Endothelial cell (in vitro differentiated cells): ENCODE data around the gene CEP170B. TPM values are rescaled to one million over a fixed set of nuclear protein-coding genes. Genes with fewer than 3 reads are reported as not detected.
"Not testable (repeated sequence)": the region's sequence is repeated elsewhere in the genome, so short reads cannot be mapped to it uniquely, and the experiment has no call there.

ENCODE experiments used
- DNase-seq: peaks from one replicate; pipeline ENCODE4 v3.0.0; 2021; ENCODE audit warnings: low spot score
- H3K27ac Mint-ChIP-seq: one replicate; pipeline ENCODE4 v1.8.0; 2021; ENCODE audit warnings: mixed read lengths, inconsistent platforms; ENCODE audit not compliant: unreplicated experiment
- H3K27me3 Mint-ChIP-seq: one replicate; pipeline ENCODE4 v1.8.0; 2021; ENCODE audit warnings: mild to moderate bottlenecking, moderate library complexity, mixed read lengths, inconsistent platforms; ENCODE audit not compliant: unreplicated experiment
- H3K36me3 Mint-ChIP-seq: one replicate; pipeline ENCODE4 v1.8.0; 2021; ENCODE audit warnings: mild to moderate bottlenecking, low read depth, mixed read lengths, inconsistent platforms; ENCODE audit not compliant: unreplicated experiment
- H3K4me1 Mint-ChIP-seq: one replicate; pipeline ENCODE4 v1.8.0; 2021; ENCODE audit warnings: mild to moderate bottlenecking, mixed read lengths, inconsistent platforms; ENCODE audit not compliant: unreplicated experiment
- H3K4me3 Mint-ChIP-seq: one replicate; pipeline ENCODE4 v1.8.0; 2021; ENCODE audit warnings: mild to moderate bottlenecking, mixed read lengths, inconsistent platforms; ENCODE audit not compliant: unreplicated experiment
- H3K9me3 Mint-ChIP-seq: one replicate; pipeline ENCODE4 v1.8.0; 2021; ENCODE audit warnings: mixed read lengths, inconsistent platforms; ENCODE audit not compliant: unreplicated experiment
- CTCF ChIP-seq: fragments of 200-600 bp; sonication (generic); IDR thresholded peaks from one replicate; pipeline ENCODE4 v1.5.0; 2021; ENCODE audit warnings: antibody characterized with exemption; ENCODE audit not compliant: unreplicated experiment
- total RNA-seq: library from RNA; stranded (reverse); fragmentation: NEBNext Ultra II Directional; extraction: Animal tissue kit (Norgen Biotek cat#: 25700); gene quantifications from one replicate; pipeline ENCODE4 v1.2.1, GENCODE V29; 2021; ENCODE audit not compliant: unreplicated experiment

Gene CEP170B
- total RNA-seq, 1 donor from 2014 or later, result 11.3 TPM

- no peaks in the 10 kb centered on the region for H3K9me3 Mint-ChIP-seq
- H3K4me3 Mint-ChIP-seq, result no peak overlapping the region
- H3K27ac Mint-ChIP-seq, result no peak overlapping the region
- DNase-seq, result peak; percentile 3
- no peaks in the 10 kb centered on the region for H3K27me3 Mint-ChIP-seq
- no peaks in the 10 kb centered on the region for H3K36me3 Mint-ChIP-seq
- TF ChIP-seq CTCF, result no peak
- no peaks in the 10 kb centered on the region for H3K4me1 Mint-ChIP-seq
These were observed 21.9 kb downstream of the CEP170B start for GRCh38 chr14:104886690-104887622.

DNA sequence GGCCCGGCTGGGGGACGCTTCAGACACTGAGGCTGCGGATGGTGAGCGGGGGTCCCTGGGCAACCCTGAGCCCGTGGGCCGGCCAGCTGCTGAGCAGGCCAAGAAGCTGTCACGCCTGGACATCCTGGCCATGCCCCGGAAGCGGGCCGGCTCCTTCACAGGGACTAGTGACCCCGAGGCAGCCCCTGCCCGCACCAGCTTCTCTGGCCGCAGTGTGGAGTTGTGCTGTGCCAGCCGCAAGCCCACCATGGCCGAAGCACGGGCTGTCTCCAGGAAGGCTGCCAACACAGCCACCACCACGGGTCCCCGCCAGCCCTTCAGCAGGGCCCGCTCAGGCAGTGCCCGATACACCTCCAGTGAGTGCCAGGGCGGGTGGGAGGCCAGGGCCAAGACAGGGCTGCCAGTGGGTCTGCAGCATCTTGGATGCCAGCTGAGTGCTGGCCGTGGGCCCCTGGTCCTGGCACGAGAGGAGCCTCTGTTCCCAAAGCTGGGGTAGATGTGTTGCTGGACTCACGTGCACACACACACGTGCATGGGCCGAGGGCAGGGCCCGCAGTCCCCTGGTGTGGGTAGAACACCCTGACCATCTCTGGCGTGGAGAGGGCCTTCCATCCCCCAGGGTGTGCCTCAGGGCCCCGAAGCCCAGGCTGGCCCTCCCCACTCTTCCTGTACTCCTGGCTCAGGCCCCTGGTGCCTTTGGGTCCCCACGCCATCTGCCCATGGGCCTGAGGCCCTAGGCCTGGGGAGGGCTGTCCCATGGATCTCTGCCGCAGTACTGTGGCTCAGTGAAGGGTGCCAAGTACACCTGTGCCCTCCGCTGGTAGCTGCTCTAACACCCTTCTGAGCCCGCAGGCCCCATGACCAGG is 22.8 kb downstream of the CEP170B start:
- Mint-ChIP-seq H3K36me3 (no peaks in the 10 kb centered on the region), H3K4me3 (no peak overlapping the region), H3K27me3 (no peaks in the 10 kb centered on the region), H3K4me1 (no peaks in the 10 kb centered on the region), H3K27ac (no peak overlapping the region), H3K9me3 (no peaks in the 10 kb centered on the region)
- no peak for TF ChIP-seq CTCF
- peak; percentile 6 for DNase-seq

- no peaks in the 10 kb centered on the region for H3K9me3 Mint-ChIP-seq
- H3K27ac Mint-ChIP-seq, result no peak overlapping the region
- H3K4me1 Mint-ChIP-seq, result no peaks in the 10 kb centered on the region
- no peak for TF ChIP-seq CTCF
- no peak overlapping the region for H3K4me3 Mint-ChIP-seq
- peaks cover 1% of the 10 kb centered on the region for H3K27me3 Mint-ChIP-seq
- DNase-seq, result peak; percentile 5
- no peaks in the 10 kb centered on the region for H3K36me3 Mint-ChIP-seq
These were observed 23.7 kb downstream of the CEP170B start for GRCh38 chr14:104888489-104889374.

- no peak overlapping the region for H3K4me3 Mint-ChIP-seq
- TF ChIP-seq CTCF, result no peak
- H3K27ac Mint-ChIP-seq, result no peak overlapping the region
- H3K9me3 Mint-ChIP-seq, result no peaks in the 10 kb centered on the region
- DNase-seq, result peak; percentile 4
- H3K27me3 Mint-ChIP-seq, result peaks cover 1% of the 10 kb centered on the region
- H3K36me3 Mint-ChIP-seq, result no peaks in the 10 kb centered on the region
- H3K4me1 Mint-ChIP-seq, result no peaks in the 10 kb centered on the region
These were observed 24.3 kb downstream of the CEP170B start for GRCh38 chr14:104889375-104889757.

- H3K36me3 Mint-ChIP-seq, H3K4me3 Mint-ChIP-seq, DNase-seq, H3K27me3 Mint-ChIP-seq, H3K4me1 Mint-ChIP-seq, H3K27ac Mint-ChIP-seq, H3K9me3 Mint-ChIP-seq: not testable (repeated sequence)
These were observed 25.2 kb downstream of the CEP170B start for GRCh38 chr14:104890292-104890691.
